BLaER1 treated with 17β-estradiol and CSF1 and Interleukin-3, amounts not matched to agents 10 nM and 100 nM (cell line): ENCODE results near the gene CUTC.
A peak's percentile ranks its signal among the peaks of the same experiment; 100 is the strongest.

Experiments used
- H3K27ac ChIP-seq, 11 experiments: shearing (Covaris generic); formaldehyde crosslinking; 2 replicates each; pipeline ENCODE4 v1.8.1; 2022
- H3K27me3 ChIP-seq, 11 experiments: shearing (Covaris generic); formaldehyde crosslinking; 2 replicates each; pipeline ENCODE4 v1.8.1; 2022
- H3K36me3 ChIP-seq, 11 experiments: shearing (Covaris generic); formaldehyde crosslinking; 2 replicates each; pipeline ENCODE4 v1.8.1; 2022
- H3K4me1 ChIP-seq, 10 experiments: shearing (Covaris generic); formaldehyde crosslinking; 2 replicates each; pipeline ENCODE4 v1.8.1; 2022
- H3K4me2 ChIP-seq, 11 experiments: shearing (Covaris generic); formaldehyde crosslinking; 2 replicates each; pipeline ENCODE4 v1.8.1; 2022
- H3K4me3 ChIP-seq, 10 experiments: shearing (Covaris generic); formaldehyde crosslinking; 2 replicates each; pipeline ENCODE4 v1.8.1; 2022
- H3K9ac ChIP-seq, 11 experiments: shearing (Covaris generic); formaldehyde crosslinking; 2 replicates each; pipeline ENCODE4 v1.8.1; 2022
- H3K9me3 ChIP-seq, 11 experiments: shearing (Covaris generic); formaldehyde crosslinking; replicated peaks in 1 of 11; 2 replicates each; pipeline ENCODE4 v1.8.1; 2022
- H4K20me1 ChIP-seq, 11 experiments: shearing (Covaris generic); formaldehyde crosslinking; 2 replicates each; pipeline ENCODE4 v1.8.1; 2022
- Cebpa-rat ChIP-seq, 11 experiments: shearing (Covaris generic); IDR thresholded peaks; 2 replicates each; pipeline ENCODE4 v1.8.1; 2022

The CUTC gene

GRCh38 chr10:99732033-99732842 is at the start of gene CUTC, which contains the start of gene COX15:
CUTC (plus strand) TSS chr10:99732234; CDS start chr10:99732349, 115 bp downstream.
COX15 (minus strand) TSS chr10:99732127; CDS start chr10:99732049, 78 bp downstream.
- H3K27ac ChIP-seq: peak within 1 kb of the TSS; percentile 82 to 93 (median 87)

GRCh38 chr10:99682752-99683151 is 49.3 kb upstream of the CUTC start:
- Histone ChIP-seq H3K4me2 (no peak overlapping the region), H3K9ac (no peak overlapping the region), H3K27ac (no peak overlapping the region), H3K4me3 (no peak overlapping the region), H3K4me1 (peaks cover 6 to 23% (median 10%) of the 10 kb centered on the region in 10 experiments; a peak in 16 of 20 replicates), H3K36me3 (no peaks in the 10 kb centered on the region), H4K20me1 (no peaks in the 10 kb centered on the region), H3K27me3 (no peaks in the 10 kb centered on the region), H3K9me3 (no peaks in the 10 kb centered on the region)
- TF ChIP-seq Cebpa-rat (IDR thresholded peaks at IDR 0.05): no peak

More at GRCh38 chr10:99732033-99732842, at the start of gene CUTC, which contains the start of gene COX15:
- TF ChIP-seq Cebpa-rat (IDR thresholded peaks at IDR 0.05): 0 out of 22 replicates have a peak, but pooled peaks of 1 of the 11 experiments have one; percentile 24
- peaks cover 0 to 2% (median 0%) of the 10 kb centered on the region in 11 experiments; a peak in 2 of 22 replicates for H3K9me3 ChIP-seq
- peak within 1 kb of the TSS; percentile 76 to 91 (median 82) for H3K4me3 ChIP-seq
- H3K27me3 ChIP-seq: no peaks in the 10 kb centered on the region
- H4K20me1 ChIP-seq: peaks cover 0 to 7% (median 0%) of the 10 kb centered on the region in 11 experiments; a peak in 2 of 22 replicates
- H3K4me1 ChIP-seq: peaks cover 18 to 34% (median 28%) of the 10 kb centered on the region in 10 experiments
- H3K4me2 ChIP-seq: peak within 1 kb of the TSS; percentile 81 to 93 (median 86)
- peaks cover 17 to 52% (median 39%) of the 10 kb centered on the region in 11 experiments for H3K36me3 ChIP-seq
- peak within 1 kb of the TSS; percentile 82 to 94 (median 89) for H3K9ac ChIP-seq

GRCh38 chr10:99685597-99685967 is 46.5 kb upstream of the CUTC start:
- H3K36me3 ChIP-seq: no peaks in the 10 kb centered on the region

GRCh38 chr10:99689461-99689860 is 42.6 kb upstream of the CUTC start:
- Histone ChIP-seq H3K4me2 (no peak overlapping the region), H3K9me3 (no peaks in the 10 kb centered on the region), H3K4me1 (peaks cover 6 to 18% (median 10%) of the 10 kb centered on the region in 10 experiments; a peak in 16 of 20 replicates), H3K9ac (no peak overlapping the region), H3K27me3 (no peaks in the 10 kb centered on the region), H4K20me1 (no peaks in the 10 kb centered on the region), H3K36me3 (no peaks in the 10 kb centered on the region), H3K27ac (no peak overlapping the region), H3K4me3 (no peak overlapping the region)
- TF ChIP-seq Cebpa-rat (IDR thresholded peaks at IDR 0.05): no peak

More at GRCh38 chr10:99685597-99685967, 46.5 kb upstream of the CUTC start:
- no peak for TF ChIP-seq Cebpa-rat (IDR thresholded peaks at IDR 0.05)
- no peak overlapping the region for H3K4me3 ChIP-seq
- H3K4me1 ChIP-seq: peaks cover 6 to 23% (median 10%) of the 10 kb centered on the region in 10 experiments; a peak in 16 of 20 replicates
- H4K20me1 ChIP-seq: no peaks in the 10 kb centered on the region
- H3K9me3 ChIP-seq: no peaks in the 10 kb centered on the region
- H3K9ac ChIP-seq: no peak overlapping the region; a peak in 1 of 22 replicates
- H3K27me3 ChIP-seq: no peaks in the 10 kb centered on the region
- H3K27ac ChIP-seq: peak overlapping the region in 4 of 11 experiments; percentile 34 to 56 (median 39); a peak in 7 of 22 replicates
- H3K4me2 ChIP-seq: peak overlapping the region in 10 of 11 experiments; percentile 24 to 74 (median 44); a peak in 19 of 22 replicates

GRCh38 chr10:99693933-99694583 is 38.0 kb upstream of the CUTC start:
- Histone ChIP-seq H3K9me3 (no peaks in the 10 kb centered on the region), H3K27me3 (no peaks in the 10 kb centered on the region), H3K4me3 (no peak overlapping the region), H4K20me1 (no peaks in the 10 kb centered on the region), H3K4me2 (no peak overlapping the region), H3K36me3 (no peaks in the 10 kb centered on the region), H3K27ac (no peak overlapping the region), H3K4me1 (no peaks in the 10 kb centered on the region), H3K9ac (no peak overlapping the region)
- TF ChIP-seq Cebpa-rat (IDR thresholded peaks at IDR 0.05): no peak

GRCh38 chr10:99695761-99696160 is 36.3 kb upstream of the CUTC start:
- Histone ChIP-seq H4K20me1 (no peaks in the 10 kb centered on the region), H3K36me3 (no peaks in the 10 kb centered on the region), H3K27me3 (no peaks in the 10 kb centered on the region), H3K4me3 (no peak overlapping the region), H3K4me1 (no peaks in the 10 kb centered on the region), H3K27ac (no peak overlapping the region), H3K9me3 (no peaks in the 10 kb centered on the region), H3K9ac (no peak overlapping the region), H3K4me2 (no peak overlapping the region)
- TF ChIP-seq Cebpa-rat (IDR thresholded peaks at IDR 0.05): no peak

- TF ChIP-seq Cebpa-rat (IDR thresholded peaks at IDR 0.05): no peak
- H3K9ac ChIP-seq: no peak overlapping the region
- H3K4me2 ChIP-seq: no peak overlapping the region
- H3K36me3 ChIP-seq: no peaks in the 10 kb centered on the region
- no peaks in the 10 kb centered on the region for H3K27me3 ChIP-seq
- H3K27ac ChIP-seq: no peak overlapping the region
- no peaks in the 10 kb centered on the region for H3K9me3 ChIP-seq
- no peaks in the 10 kb centered on the region for H4K20me1 ChIP-seq
- no peaks in the 10 kb centered on the region for H3K4me1 ChIP-seq
- H3K4me3 ChIP-seq: no peak overlapping the region
Observed at GRCh38 chr10:99698504-99699080, 33.4 kb upstream of the CUTC start.

- Histone ChIP-seq H3K4me3 (no peak overlapping the region), H3K36me3 (no peaks in the 10 kb centered on the region; a peak in 1 of 22 replicates), H3K27me3 (no peaks in the 10 kb centered on the region), H3K9me3 (no peaks in the 10 kb centered on the region), H3K9ac (no peak overlapping the region), H3K4me1 (no peaks in the 10 kb centered on the region), H3K4me2 (no peak overlapping the region), H3K27ac (no peak overlapping the region), H4K20me1 (no peaks in the 10 kb centered on the region)
- TF ChIP-seq Cebpa-rat (IDR thresholded peaks at IDR 0.05): no peak
Observed at GRCh38 chr10:99700649-99701048, 31.4 kb upstream of the CUTC start.
